ENCODE measurements around the gene KIAA1191.
A peak's percentile ranks its signal among the peaks of the same experiment; 100 is the strongest.

Gene KIAA1191

DNA sequence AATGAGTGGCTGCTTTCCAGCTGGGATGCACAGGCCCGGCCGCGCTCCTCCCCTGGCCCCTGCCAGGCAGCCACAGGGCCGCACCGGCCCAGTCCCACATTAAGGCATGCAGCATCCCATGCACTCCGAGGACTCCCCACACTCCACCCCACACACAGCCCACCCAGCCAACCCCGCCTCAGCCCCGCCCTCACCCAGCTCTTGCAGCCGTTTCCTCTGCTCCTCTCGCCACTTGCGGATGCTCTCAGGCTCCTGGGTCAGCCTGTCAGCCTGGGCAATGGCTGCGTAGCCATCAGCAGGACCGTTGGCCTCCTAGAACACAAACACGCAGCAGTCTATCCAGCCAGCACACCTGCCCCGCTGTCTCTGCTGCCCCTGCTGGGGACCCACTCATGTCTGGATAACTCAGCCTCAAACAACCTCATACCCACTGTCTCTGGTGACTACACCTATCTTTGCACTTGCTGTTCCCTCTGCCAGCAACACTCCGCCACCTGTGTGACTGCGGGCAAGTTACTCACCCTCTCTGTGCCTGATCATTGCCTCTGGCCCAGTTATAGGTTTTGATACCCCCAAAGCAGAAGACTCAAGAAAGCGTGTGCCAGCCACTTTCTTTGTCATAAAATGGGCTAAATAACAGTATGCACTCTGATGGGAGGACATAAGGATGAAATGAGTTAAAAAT lies 36.3 kb upstream of the KIAA1191 start:
- Histone ChIP-seq H3K4me3 (ENCODE audit: low read length) (no peak overlapping the region), H3K27me3 (ENCODE audit: control insufficient read depth, insufficient read depth, low read length) (no peaks in the 10 kb centered on the region), H3K36me3 (ENCODE audit: control insufficient read depth, insufficient read depth, low read length) (peaks cover 24% of the 10 kb centered on the region), H3K4me1 (ENCODE audit: control insufficient read depth, insufficient read depth, low read length) (peaks cover 26% of the 10 kb centered on the region), H3K9ac (ENCODE audit: low read length) (no peak overlapping the region), H3K9me3 (ENCODE audit: control insufficient read depth, low read length) (no peaks in the 10 kb centered on the region)

DNA sequence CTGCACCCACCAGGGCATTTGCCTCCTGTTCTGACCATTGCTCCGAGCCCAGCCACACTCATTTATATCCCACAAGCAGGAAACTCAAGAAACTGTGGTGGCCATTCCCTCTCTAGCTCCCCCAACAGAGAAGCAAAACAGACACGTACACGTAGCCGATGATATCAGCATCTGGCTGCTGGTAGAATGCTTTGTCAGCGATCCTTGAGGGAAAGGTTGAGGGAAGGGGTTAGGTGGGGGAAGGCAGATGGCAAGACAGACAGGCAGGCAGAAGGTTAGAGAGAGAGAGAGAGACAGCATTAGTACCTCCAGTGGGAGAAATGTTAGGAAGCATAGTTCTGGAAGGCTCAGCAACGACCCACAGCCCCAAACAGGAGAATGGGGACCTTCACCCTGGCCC lies 34.8 kb upstream of the KIAA1191 start:
- Histone ChIP-seq H3K27me3 (ENCODE audit: control insufficient read depth, insufficient read depth, low read length) (no peaks in the 10 kb centered on the region), H3K9ac (ENCODE audit: low read length) (no peak overlapping the region), H3K9me3 (ENCODE audit: control insufficient read depth, low read length) (no peaks in the 10 kb centered on the region), H3K4me3 (ENCODE audit: low read length) (no peak overlapping the region), H3K4me1 (ENCODE audit: control insufficient read depth, insufficient read depth, low read length) (peaks cover 13% of the 10 kb centered on the region), H3K36me3 (ENCODE audit: control insufficient read depth, insufficient read depth, low read length) (peaks cover 26% of the 10 kb centered on the region)

DNA sequence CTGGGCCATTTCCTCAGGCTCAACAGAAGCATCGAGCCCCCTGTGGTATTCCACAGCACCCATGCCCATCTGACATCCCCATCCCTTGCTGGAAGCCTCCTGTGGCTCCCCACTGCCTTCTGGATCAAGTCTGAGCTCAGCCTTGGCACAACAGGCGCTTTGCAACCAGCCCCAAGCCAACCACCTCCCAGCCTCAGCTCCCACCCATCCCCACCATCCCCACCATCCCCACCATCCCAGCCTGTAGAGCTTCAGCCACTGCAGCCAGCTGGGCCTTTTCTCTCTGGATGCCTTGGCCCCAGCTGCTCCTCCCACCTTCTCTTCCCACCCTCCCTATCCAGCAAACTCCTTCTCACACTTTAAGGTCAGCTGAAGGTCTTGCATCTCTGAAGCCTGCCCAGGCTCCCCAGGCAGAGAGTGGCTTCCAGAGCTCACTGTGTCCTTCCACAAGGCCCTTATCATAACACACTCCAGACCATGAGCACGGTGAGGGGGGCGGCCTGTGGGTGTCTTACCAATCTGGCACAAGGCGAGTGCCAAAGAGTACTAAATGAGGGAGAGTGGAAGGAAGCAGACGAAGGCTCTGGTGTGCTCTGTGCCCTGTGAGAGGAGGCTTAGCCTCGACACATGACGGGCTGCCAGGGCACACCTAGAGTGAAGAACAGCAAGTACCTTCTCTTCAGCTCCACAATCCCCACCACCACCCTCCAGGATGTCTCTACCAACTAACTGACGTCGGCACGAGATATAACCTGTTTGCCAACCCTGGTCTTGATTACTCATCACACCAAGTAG lies 33.5 kb upstream of the KIAA1191 start:
- no peak overlapping the region for H3K9ac ChIP-seq (ENCODE audit: low read length)
- no peaks in the 10 kb centered on the region for H3K27me3 ChIP-seq (ENCODE audit: control insufficient read depth, insufficient read depth, low read length)
- no peak overlapping the region for H3K4me3 ChIP-seq (ENCODE audit: low read length)
- no peaks in the 10 kb centered on the region for H3K9me3 ChIP-seq (ENCODE audit: control insufficient read depth, low read length)
- peaks cover 26% of the 10 kb centered on the region for H3K36me3 ChIP-seq (ENCODE audit: control insufficient read depth, insufficient read depth, low read length)
- peaks cover under 1% of the 10 kb centered on the region for H3K4me1 ChIP-seq (ENCODE audit: control insufficient read depth, insufficient read depth, low read length)

DNA sequence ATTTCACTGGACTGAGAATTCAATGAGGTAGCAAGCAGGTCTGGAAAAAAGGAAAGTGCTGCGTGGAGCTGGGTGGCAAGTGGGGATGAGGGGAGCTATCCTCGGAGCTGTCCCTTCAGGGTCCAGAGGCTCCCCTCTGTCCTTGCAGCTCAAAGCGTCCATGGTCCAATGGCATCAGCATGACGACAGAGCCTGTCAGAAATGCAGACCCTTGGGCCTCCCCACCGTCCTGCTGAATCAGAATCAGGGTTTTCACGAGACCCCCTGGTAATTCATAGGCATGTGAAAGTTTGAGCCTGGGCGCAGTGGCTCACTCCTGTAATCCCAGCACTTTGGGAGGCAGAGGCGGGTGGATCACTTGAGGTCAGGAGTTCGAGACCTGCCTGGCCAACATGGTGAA lies 32.5 kb upstream of the KIAA1191 start:
- Histone ChIP-seq H3K27me3 (ENCODE audit: control insufficient read depth, insufficient read depth, low read length) (no peaks in the 10 kb centered on the region), H3K36me3 (ENCODE audit: control insufficient read depth, insufficient read depth, low read length) (peaks cover 26% of the 10 kb centered on the region), H3K4me1 (ENCODE audit: control insufficient read depth, insufficient read depth, low read length) (no peaks in the 10 kb centered on the region), H3K4me3 (ENCODE audit: low read length) (no peak overlapping the region), H3K9me3 (ENCODE audit: control insufficient read depth, low read length) (no peaks in the 10 kb centered on the region), H3K9ac (ENCODE audit: low read length) (no peak overlapping the region)

DNA sequence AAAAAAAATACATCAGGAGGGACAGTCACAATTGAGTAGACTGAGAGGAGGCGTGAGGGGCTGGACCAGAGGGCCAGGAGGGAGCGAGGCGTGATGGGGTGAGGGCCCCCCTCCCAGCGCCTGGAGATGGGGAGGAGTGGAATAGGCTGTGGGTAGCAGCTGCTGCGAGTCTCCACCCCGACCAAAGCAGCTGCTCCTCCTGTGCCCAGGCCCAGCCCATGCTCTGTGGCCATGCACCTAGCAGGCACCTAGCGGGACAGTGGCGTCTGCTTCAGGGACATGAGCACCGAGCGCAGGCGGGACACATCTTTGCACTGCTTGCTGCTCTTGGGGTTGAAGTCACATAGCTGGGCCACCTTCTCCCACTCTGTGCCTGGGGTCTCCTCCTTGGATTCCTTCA lies 31.0 kb upstream of the KIAA1191 start:
- Histone ChIP-seq H3K9ac (ENCODE audit: low read length) (no peak overlapping the region), H3K27me3 (ENCODE audit: control insufficient read depth, insufficient read depth, low read length) (no peaks in the 10 kb centered on the region), H3K4me3 (ENCODE audit: low read length) (no peak overlapping the region), H3K9me3 (ENCODE audit: control insufficient read depth, low read length) (no peaks in the 10 kb centered on the region), H3K36me3 (ENCODE audit: control insufficient read depth, insufficient read depth, low read length) (peaks cover 19% of the 10 kb centered on the region), H3K4me1 (ENCODE audit: control insufficient read depth, insufficient read depth, low read length) (peaks cover 4% of the 10 kb centered on the region)

DNA sequence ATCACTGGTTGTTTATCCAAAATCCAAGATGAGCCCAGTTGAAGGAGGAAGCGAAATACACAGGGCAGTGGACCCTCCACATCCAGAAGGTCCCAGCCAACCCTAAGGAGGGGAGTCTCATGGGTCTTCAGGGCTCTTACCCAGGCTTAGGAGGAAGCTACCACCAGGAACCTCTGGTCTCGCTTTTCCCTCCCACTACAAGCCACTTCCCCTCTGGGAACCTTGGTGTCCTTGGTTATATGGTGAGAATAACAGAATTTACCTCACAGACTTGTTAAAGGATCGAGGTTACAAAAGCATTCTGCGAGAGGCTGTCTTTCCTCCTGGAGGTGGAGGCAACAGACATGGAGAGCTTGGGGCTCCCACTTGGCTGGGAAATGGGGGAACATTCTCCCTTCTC lies 30.4 kb upstream of the KIAA1191 start:
- Histone ChIP-seq H3K4me1 (ENCODE audit: control insufficient read depth, insufficient read depth, low read length) (peaks cover 9% of the 10 kb centered on the region), H3K27me3 (ENCODE audit: control insufficient read depth, insufficient read depth, low read length) (no peaks in the 10 kb centered on the region), H3K9me3 (ENCODE audit: control insufficient read depth, low read length) (no peaks in the 10 kb centered on the region), H3K36me3 (ENCODE audit: control insufficient read depth, insufficient read depth, low read length) (peaks cover 18% of the 10 kb centered on the region), H3K4me3 (ENCODE audit: low read length) (no peak overlapping the region), H3K9ac (ENCODE audit: low read length) (no peak overlapping the region)

DNA sequence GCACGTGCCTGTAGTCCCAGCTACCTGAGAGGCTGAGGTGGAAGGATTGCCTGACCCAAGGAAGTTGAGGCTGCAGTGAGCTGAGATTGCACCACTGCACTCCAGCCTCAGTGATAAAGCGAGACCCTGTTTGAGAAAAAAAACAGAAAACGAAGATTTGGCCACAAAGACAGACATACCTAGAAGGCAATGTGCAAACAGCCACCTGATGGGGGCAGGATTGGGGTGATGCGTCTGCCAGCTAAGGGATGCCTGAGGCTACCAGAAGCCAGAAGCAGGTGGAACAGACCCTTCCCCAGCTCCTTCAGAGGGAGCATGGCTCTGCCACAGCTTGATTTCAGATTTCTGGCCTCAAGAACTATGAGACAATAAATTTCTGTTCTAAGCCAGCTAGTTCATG lies 29.9 kb upstream of the KIAA1191 start:
- Histone ChIP-seq H3K4me3 (ENCODE audit: low read length) (no peak overlapping the region), H3K36me3 (ENCODE audit: control insufficient read depth, insufficient read depth, low read length) (peaks cover 14% of the 10 kb centered on the region), H3K9ac (ENCODE audit: low read length) (no peak overlapping the region), H3K4me1 (ENCODE audit: control insufficient read depth, insufficient read depth, low read length) (peaks cover 13% of the 10 kb centered on the region), H3K9me3 (ENCODE audit: control insufficient read depth, low read length) (no peaks in the 10 kb centered on the region), H3K27me3 (ENCODE audit: control insufficient read depth, insufficient read depth, low read length) (no peaks in the 10 kb centered on the region)

DNA sequence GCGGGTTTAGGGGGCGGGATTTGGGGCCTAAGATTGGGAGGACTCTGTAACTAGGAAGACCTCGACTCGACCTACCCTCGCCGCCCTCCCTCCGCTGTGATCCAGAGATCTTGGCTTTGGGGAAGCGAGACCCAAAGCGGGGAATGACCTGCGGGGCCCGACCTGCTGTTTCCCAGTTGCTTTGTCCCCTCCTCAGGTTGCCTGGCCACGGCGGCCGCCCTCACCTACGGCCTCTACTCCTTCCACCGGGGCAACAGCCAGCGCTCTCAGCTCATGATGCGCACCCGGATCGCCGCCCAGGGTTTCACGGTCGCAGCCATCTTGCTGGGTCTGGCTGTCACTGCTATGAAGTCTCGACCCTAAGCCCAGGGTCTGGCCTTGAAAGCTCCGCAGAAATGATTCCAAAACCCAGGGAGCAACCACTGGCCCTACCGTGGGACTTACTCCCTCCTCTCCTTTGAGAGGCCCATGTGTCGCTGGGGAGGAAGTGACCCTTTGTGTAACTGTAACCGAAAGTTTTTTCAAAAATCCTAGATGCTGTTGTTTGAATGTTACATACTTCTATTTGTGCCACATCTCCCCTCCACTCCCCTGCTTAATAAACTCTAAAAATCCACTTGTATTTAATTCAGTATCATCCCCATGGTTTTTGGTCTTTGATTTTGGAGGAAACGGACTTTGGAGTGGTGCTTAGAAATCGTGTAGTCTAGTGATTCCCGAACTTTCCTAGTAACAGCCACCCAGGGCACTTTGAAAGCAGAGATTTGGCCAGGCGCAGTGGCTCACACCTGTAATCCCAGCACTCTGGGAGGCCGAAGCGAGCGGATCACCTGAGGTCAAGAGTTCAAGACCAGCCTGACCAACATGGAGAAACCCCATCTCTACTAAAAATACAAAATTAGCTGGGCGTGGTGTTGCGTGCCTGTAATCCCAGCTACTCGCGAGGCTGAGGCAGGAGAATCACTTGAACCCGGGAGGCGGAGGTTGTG lies 27.9 kb upstream of the KIAA1191 start:
- Histone ChIP-seq H3K9me3 (ENCODE audit: control insufficient read depth, low read length) (no peaks in the 10 kb centered on the region), H3K4me3 (ENCODE audit: low read length) (peak overlapping the region; percentile 98), H3K9ac (ENCODE audit: low read length) (peak overlapping the region; percentile 95), H3K27me3 (ENCODE audit: control insufficient read depth, insufficient read depth, low read length) (no peaks in the 10 kb centered on the region), H3K4me1 (ENCODE audit: control insufficient read depth, insufficient read depth, low read length) (peaks cover 13% of the 10 kb centered on the region), H3K36me3 (ENCODE audit: control insufficient read depth, insufficient read depth, low read length) (peaks cover 5% of the 10 kb centered on the region)

DNA sequence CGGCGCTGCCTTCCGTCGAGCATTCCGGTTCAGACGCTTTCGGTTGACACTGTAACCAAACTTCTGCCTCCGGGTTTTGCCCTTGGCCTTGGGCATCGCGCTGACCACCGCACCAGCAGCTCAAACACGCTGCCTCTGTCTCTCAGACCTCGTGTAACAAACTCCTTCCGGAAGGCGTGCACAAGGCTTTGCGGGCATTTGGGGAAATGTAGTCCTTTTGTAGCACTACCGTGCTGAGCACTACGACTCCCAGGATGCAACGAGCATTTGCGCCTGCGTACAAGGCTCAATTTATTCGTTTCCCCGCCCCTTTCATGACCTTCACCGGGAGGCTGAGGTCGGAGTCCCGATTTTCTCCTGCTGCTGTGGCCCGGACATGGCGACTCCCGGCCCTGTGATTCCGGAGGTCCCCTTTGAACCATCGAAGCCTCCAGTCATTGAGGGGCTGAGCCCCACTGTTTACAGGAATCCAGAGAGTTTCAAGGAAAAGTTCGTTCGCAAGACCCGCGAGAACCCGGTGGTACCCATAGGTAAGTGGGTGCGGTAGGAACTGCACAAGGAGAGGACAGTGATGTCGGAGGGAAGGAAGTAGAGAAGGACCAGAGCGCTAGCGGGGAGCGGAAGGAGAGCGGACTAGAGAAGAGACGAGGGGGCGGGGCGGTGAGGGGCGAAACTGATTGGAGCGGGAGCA lies 27.0 kb upstream of the KIAA1191 start, which contains the start of the genes HIGD2A and NOP16:
Gene HIGD2A (plus strand): TSS at position 308 of the 691 bp plus-strand sequence. CDS start 69 bp downstream, at position 377.
Gene NOP16 (minus strand): TSS at position 155 of the 691 bp plus-strand sequence. CDS start 59 bp downstream, at position 96.
- Histone ChIP-seq H3K9me3 (ENCODE audit: control insufficient read depth, low read length) (no peaks in the 10 kb centered on the region), H3K27me3 (ENCODE audit: control insufficient read depth, insufficient read depth, low read length) (no peaks in the 10 kb centered on the region), H3K9ac (ENCODE audit: low read length) (peak within 1 kb of the TSS; percentile 95), H3K36me3 (ENCODE audit: control insufficient read depth, insufficient read depth, low read length) (peaks cover 5% of the 10 kb centered on the region), H3K4me3 (ENCODE audit: low read length) (peak within 1 kb of the TSS; percentile 98), H3K4me1 (ENCODE audit: control insufficient read depth, insufficient read depth, low read length) (peaks cover 13% of the 10 kb centered on the region)

DNA sequence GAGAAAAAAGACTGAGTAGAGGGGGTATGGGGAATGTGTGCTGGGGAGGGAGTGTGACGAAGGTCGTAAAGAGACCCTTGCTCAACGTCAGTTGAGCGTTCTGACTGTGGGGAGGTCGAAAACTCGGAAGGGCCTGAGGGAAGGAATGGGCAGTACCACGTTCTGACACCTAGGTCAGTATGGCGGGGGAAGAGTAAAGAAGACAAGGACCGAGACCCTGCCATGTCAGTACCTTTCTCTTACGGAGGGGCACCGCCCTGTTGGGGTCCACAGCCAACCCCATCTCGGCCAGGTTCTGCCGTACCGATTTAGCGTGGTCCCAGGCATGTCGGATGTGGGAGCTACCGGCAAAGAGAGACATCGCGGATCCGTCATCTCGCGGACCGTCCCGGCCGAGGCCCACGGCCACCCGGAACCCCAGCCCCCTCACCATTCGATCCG lies 26.5 kb upstream of the KIAA1191 start:
- Histone ChIP-seq H3K9ac (ENCODE audit: low read length) (peak overlapping the region; percentile 95), H3K4me1 (ENCODE audit: control insufficient read depth, insufficient read depth, low read length) (peaks cover 13% of the 10 kb centered on the region), H3K27me3 (ENCODE audit: control insufficient read depth, insufficient read depth, low read length) (no peaks in the 10 kb centered on the region), H3K4me3 (ENCODE audit: low read length) (peak overlapping the region; percentile 95), H3K36me3 (ENCODE audit: control insufficient read depth, insufficient read depth, low read length) (peaks cover 3% of the 10 kb centered on the region), H3K9me3 (ENCODE audit: control insufficient read depth, low read length) (no peaks in the 10 kb centered on the region)

DNA sequence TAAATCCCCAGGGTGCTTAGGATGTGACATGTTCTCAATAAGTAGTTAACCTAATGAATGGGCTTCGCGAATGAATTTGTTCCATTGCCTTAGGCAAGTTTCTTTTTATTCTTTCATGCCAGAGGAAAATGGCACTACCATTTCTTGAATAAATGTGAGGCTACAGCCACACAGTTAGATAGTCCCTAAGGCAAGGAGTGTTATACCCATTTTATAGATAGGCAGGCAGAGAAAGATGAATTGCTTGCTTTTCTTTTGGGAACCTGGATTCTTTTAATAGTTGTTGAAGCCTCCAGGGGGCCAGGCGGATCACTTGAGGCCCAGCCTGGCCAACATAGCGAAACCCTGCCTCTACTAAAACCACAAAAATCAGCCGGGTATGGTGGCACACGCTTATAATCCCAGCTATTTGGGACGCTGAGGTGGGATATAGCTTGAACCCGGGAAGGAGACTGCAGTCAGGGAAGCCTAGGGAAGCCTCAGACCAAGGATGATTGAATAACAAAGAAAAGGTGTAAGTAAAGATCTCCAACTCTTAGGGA lies 25.9 kb upstream of the KIAA1191 start:
- H3K9ac ChIP-seq (ENCODE audit: low read length), result peak overlapping the region; percentile 95
- peak overlapping the region; percentile 95 for H3K4me3 ChIP-seq (ENCODE audit: low read length)
- peaks cover 13% of the 10 kb centered on the region for H3K4me1 ChIP-seq (ENCODE audit: control insufficient read depth, insufficient read depth, low read length)
- H3K36me3 ChIP-seq (ENCODE audit: control insufficient read depth, insufficient read depth, low read length), result no peaks in the 10 kb centered on the region
- H3K9me3 ChIP-seq (ENCODE audit: control insufficient read depth, low read length), result no peaks in the 10 kb centered on the region
- no peaks in the 10 kb centered on the region for H3K27me3 ChIP-seq (ENCODE audit: control insufficient read depth, insufficient read depth, low read length)
